ENCODE results near the gene SLC34A1.

The SLC34A1 gene

DNA sequence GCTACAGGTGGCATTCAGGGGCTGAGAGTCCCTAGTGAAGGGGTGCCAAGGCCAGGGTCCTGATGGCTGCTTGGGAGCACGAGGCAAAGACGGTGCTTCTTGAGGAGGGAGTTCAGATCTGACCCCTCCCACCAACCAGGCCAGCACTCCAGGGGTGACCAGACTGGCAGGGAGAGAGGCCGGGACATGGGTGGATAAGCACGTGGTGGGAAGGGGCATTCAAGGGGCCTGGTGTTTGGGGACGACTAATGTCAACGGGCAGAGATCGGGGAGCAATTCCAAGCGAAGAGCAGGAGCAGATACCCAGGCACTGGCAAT is 22.0 kb upstream of the SLC34A1 start:
- Histone ChIP-seq H3K36me3 (ENCODE audit: low read length) (no peaks in the 10 kb centered on the region), H3K9me3 (ENCODE audit: insufficient read depth, low read length) (no peaks in the 10 kb centered on the region), H3K9me2 (replicated peaks; ENCODE audit: insufficient read depth, low read length) (no peaks in the 10 kb centered on the region), H3K27ac (ENCODE audit: low read depth, low read length) (peak overlapping the region; percentile 47; the same call in 1 of the 2 replicates), H3K27me3 (ENCODE audit: low read length) (no peaks in the 10 kb centered on the region), H3F3A (ENCODE audit: insufficient read depth) (peaks cover 10% of the 10 kb centered on the region; the same call in 1 of the 2 replicates), H2AFZ (ENCODE audit: low read depth, low read length, severe bottlenecking) (no peak overlapping the region), H3K9ac (ENCODE audit: low read length) (peak overlapping the region; percentile 9; the same call in 1 of the 2 replicates), H4K20me1 (ENCODE audit: low read depth, low read length) (no peaks in the 10 kb centered on the region), H3K79me2 (ENCODE audit: insufficient read depth, low read length) (no peaks in the 10 kb centered on the region), H3K4me2 (ENCODE audit: low read depth, low read length, poor library complexity, severe bottlenecking) (no peak overlapping the region), H3K4me3 (ENCODE audit: insufficient read depth, low read length, poor library complexity, severe bottlenecking) (no peak overlapping the region)
- TF ChIP-seq CTCF (IDR thresholded peaks at IDR 0.05; ENCODE audit: insufficient read depth, low read length, poor library complexity, severe bottlenecking) = no peak
- TF ChIP-seq EZH2phosphoT487 (conservative IDR thresholded peaks at IDR 0.05; ENCODE audit: low read length) = no peak

- TF ChIP-seq EZH2phosphoT487 (conservative IDR thresholded peaks at IDR 0.05; ENCODE audit: low read length) (no peak), CTCF (IDR thresholded peaks at IDR 0.05; ENCODE audit: insufficient read depth, low read length, poor library complexity, severe bottlenecking) (no peak)
- no peak overlapping the region for H3K27ac ChIP-seq (ENCODE audit: low read depth, low read length)
- H4K20me1 ChIP-seq (ENCODE audit: low read depth, low read length) = no peaks in the 10 kb centered on the region
- H3K79me2 ChIP-seq (ENCODE audit: insufficient read depth, low read length) = no peaks in the 10 kb centered on the region
- H3K9me2 ChIP-seq (replicated peaks; ENCODE audit: insufficient read depth, low read length) = no peaks in the 10 kb centered on the region
- H2AFZ ChIP-seq (ENCODE audit: low read depth, low read length, severe bottlenecking) = no peak overlapping the region
- no peaks in the 10 kb centered on the region for H3K9me3 ChIP-seq (ENCODE audit: insufficient read depth, low read length)
- H3K27me3 ChIP-seq (ENCODE audit: low read length) = no peaks in the 10 kb centered on the region
- peak overlapping the region; percentile 46 for H3K4me2 ChIP-seq (ENCODE audit: low read depth, low read length, poor library complexity, severe bottlenecking)
- H3K9ac ChIP-seq (ENCODE audit: low read length) = no peak overlapping the region
- H3F3A ChIP-seq (ENCODE audit: insufficient read depth) = peaks cover 10% of the 10 kb centered on the region; the same call in 1 of the 2 replicates
- H3K36me3 ChIP-seq (ENCODE audit: low read length) = no peaks in the 10 kb centered on the region
- peak overlapping the region; percentile 4 for H3K4me3 ChIP-seq (ENCODE audit: insufficient read depth, low read length, poor library complexity, severe bottlenecking)
These were observed 21.4 kb upstream of the SLC34A1 start for GRCh38 chr5:177362610-177363507.

DNA sequence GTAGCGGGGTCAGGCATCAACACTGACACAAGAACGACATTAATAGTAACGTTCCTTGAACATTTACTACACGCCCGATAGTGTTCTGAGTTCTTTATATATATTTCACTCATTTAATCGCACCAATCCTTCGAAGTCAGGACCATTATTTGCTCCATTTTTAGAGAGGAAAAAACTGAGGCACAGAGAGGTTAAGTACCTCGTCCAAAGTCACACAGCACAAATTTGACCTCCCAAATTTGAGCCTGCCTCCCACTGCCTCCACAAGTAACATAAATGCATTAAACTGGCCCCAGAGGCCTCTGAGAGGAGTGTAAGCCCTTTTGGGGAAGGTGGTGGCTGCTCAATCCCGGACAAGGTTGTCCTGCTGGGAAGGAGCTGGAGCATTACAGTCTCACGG is 20.7 kb upstream of the SLC34A1 start:
- Histone ChIP-seq H3K36me3 (ENCODE audit: low read length) (no peaks in the 10 kb centered on the region), H3K27me3 (ENCODE audit: low read length) (no peaks in the 10 kb centered on the region), H3K27ac (ENCODE audit: low read depth, low read length) (no peak overlapping the region), H2AFZ (ENCODE audit: low read depth, low read length, severe bottlenecking) (no peak overlapping the region), H3K9ac (ENCODE audit: low read length) (no peak overlapping the region), H3K9me2 (replicated peaks; ENCODE audit: insufficient read depth, low read length) (no peaks in the 10 kb centered on the region), H3F3A (ENCODE audit: insufficient read depth) (peaks cover 10% of the 10 kb centered on the region; the same call in 1 of the 2 replicates), H3K79me2 (ENCODE audit: insufficient read depth, low read length) (no peaks in the 10 kb centered on the region), H3K4me3 (ENCODE audit: insufficient read depth, low read length, poor library complexity, severe bottlenecking) (no peak overlapping the region), H4K20me1 (ENCODE audit: low read depth, low read length) (no peaks in the 10 kb centered on the region), H3K4me2 (ENCODE audit: low read depth, low read length, poor library complexity, severe bottlenecking) (peak overlapping the region; percentile 46), H3K9me3 (ENCODE audit: insufficient read depth, low read length) (no peaks in the 10 kb centered on the region)
- TF ChIP-seq EZH2phosphoT487 (conservative IDR thresholded peaks at IDR 0.05; ENCODE audit: low read length) = no peak
- TF ChIP-seq CTCF (IDR thresholded peaks at IDR 0.05; ENCODE audit: insufficient read depth, low read length, poor library complexity, severe bottlenecking) = no peak

Measured in SU-DHL-6 (cell line).